AG08396 (cell line): Measurements from ENCODE around the gene RPL6.

Experiments
- DNase-seq: peaks from one replicate; pipeline ENCODE4 v3.0.0; 2012; ENCODE audit warnings: low spot score, mixed read lengths

The RPL6 gene

GRCh38 chr12:112380663-112381405 is 28.6 kb downstream of the RPL6 start:
- peak; percentile 29 for DNase-seq

DNA sequence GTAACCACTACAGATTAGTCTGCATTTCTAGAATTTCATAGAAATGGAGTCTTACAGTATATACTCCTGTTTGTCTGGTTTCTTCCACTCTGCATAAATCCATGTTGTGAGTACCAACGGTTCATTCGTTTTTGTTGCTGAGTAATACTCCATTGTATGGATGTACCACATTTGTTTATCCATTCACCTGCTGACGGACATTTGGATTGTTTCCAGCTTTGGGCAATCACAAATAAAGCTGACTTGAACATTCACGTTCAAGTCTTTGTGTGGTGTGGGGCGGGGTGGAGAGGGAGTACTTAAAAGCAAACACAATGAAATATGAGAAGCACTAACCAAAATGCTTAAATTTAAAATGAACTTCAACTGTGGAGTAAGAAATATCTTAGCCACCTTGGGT is 34.3 kb downstream of the RPL6 start:
- no peak for DNase-seq

DNA sequence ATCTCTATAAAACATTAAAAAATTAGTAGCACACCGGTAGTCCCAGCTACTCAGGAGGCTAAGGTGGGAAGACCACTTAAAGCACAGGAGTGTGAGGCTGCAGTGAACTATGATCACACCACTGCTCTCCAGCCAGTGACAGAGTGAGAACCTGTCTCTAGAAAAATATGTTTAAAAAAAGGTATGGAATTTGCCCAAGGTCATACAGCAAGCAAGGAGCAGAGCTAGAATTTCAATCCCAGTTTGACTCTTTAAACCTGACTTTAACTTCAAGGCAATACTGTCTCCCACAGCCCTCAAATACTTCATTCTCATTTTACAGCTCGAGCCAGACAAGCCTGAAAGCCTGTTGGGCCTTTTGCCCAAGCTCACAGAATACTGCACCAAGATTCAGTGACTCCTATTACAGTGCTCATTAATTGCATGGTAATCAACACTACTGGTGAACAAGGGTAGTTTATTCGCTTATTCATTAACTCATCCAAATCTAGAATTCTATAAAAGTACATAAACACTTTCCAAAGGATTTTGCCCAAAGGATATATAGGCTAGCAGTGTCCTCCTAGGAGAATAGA is 35.2 kb downstream of the RPL6 start:
- DNase-seq = no peak

DNA sequence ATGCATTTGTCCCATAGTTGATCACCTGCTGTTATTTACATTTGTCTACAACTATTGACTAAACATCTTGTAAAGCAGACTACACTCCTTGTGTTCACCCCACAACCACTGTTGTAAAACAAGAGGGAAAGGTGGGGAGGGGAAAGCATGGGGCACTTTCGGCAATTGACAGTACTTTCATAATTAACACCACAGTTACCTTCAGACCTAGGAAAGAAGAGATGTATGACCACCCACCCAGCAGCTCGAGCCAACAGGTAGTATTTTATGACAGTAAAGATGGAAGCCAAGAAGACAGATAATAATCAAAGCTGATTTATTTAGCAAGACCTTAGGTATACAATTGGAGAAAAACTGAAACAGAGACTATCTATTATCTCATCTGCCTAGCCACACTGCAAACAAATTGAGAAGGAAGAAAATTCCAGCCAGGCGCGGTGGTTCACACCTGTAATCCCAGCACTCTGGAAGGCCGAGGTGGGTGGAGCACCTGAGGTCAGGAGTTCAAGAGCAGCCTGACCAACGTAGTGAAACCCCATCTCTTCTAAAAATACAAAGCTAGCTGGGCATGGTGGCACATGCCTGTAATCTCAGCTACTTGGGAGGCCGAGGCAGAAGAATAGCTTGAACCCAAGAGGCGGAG is 38.4 kb downstream of the RPL6 start:
- DNase-seq = no peak

DNA sequence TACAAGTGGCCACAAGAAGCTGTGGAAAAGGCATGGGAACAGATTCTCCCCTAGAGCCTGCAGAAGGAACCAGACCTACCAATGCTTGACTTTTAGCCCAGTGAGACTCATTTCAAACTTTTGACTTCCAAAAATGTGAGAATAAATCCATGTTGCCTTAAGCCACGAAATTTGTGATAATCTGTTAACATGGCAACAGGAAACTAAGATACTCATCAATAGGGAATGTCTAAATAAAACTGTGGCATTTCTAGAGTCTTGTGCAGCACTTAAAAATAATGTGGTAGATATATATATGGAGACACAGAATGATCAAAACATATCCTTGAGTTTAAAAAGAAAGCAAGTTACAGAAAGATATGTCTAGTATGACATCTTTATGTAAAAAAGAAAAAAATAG is 39.2 kb downstream of the RPL6 start:
- DNase-seq = peak; percentile 27

GRCh38 chr12:112368856-112369255 is 40.5 kb downstream of the RPL6 start:
- no peak for DNase-seq

DNA sequence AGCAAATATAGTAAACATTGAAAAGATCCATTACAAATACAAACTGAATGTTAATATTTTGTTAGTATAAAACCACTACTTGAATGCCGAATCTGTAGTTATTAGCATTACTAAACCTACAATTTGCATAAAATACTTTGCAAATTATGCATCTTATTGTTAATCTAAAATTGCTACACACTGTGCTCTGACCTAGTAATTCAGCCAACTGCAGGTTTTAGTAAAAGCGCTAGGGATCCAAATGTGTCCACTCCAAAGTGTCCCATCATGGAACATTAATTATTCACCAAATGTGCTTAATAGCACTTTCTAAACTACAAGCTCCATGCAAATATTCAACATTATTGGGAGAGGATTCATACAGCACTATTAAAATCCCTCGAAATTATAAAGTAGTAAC is 41.4 kb downstream of the RPL6 start:
- DNase-seq = no peak

GRCh38 chr12:112362310-112362709 is 47.1 kb downstream of the RPL6 start:
- DNase-seq = no peak

GRCh38 chr12:112361271-112361670 is 48.1 kb downstream of the RPL6 start:
- no peak for DNase-seq

GRCh38 chr12:112359290-112359689 is 50.1 kb downstream of the RPL6 start:
- DNase-seq = no peak

DNA sequence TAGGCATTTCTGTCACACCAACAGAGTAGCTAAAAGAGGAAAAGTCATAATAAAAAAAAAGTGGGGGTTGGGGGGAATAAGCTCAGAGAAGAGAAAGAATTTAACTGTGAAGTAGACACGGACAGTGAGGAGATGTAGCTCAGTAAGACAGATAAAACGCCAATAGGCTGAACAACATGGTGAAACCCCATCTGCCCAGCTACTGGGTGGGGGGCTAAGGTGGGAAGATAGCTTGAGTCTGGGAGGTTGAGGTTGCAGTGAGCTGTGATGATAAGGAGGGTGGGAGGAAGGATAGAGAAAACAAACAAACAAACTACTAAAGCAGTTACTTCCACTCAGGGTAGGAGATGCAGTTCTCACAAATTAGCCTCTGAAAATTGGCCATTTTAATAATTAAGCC is 52.2 kb downstream of the RPL6 start:
- DNase-seq = no peak
